GM18511 (cell line): ENCODE data around the gene PTPN22.

ENCODE experiments used
- ATAC-seq: cut with Tn5 transposase; IDR thresholded peaks from one replicate; pipeline ENCODE4 v1.9.1; 2021; ENCODE audit warnings: mild to moderate bottlenecking, moderate library complexity; ENCODE audit not compliant: unreplicated experiment

The PTPN22 gene

DNA sequence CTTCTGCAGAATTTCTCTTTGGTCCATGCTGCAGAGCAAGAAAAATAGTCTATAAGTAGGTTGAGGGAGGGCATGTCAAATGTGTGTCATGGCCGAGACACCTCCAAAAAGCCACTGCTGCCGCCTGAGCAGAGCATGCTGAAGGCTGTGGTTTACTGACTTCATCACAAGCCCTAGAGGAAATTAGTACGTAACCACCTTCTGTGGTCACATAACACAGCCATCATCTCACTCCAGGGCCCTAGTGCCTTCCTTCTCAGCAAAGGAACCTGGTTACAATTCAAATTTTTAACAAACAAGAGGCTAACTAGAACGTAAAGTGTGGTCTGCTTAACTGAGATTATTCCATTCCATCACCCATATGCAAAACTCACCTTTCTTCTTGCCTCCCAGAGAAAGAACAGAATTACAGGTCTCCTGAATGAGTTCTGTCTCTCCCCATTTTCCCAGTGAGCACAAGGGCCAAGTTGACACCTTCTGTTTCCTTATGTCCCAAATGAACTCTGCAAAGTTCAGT, at the start of gene PTPN22:
Gene PTPN22, minus strand, starts transcription at position 116 of the 517 bp plus-strand sequence.
- ATAC-seq, result peak; percentile 91

DNA sequence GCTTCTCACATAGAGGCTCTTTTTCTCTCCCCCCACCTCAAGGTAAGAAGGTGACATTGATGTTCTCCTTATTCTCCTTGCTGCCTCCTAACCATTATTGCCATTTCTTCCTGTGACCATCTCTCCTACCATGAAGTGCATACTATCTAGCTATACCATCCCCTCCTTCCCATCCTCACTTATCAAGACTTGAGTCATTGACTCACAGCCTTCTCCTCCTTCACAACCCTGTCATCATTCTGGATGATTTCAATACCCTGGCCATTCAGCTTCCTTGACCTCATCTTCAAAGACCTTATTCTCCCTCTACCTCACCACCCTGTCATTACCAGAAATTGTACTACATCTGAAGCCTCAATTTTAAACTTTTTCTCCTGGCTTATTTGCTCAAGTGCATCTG, 46.7 kb upstream of the PTPN22 start:
- no peak for ATAC-seq

DNA sequence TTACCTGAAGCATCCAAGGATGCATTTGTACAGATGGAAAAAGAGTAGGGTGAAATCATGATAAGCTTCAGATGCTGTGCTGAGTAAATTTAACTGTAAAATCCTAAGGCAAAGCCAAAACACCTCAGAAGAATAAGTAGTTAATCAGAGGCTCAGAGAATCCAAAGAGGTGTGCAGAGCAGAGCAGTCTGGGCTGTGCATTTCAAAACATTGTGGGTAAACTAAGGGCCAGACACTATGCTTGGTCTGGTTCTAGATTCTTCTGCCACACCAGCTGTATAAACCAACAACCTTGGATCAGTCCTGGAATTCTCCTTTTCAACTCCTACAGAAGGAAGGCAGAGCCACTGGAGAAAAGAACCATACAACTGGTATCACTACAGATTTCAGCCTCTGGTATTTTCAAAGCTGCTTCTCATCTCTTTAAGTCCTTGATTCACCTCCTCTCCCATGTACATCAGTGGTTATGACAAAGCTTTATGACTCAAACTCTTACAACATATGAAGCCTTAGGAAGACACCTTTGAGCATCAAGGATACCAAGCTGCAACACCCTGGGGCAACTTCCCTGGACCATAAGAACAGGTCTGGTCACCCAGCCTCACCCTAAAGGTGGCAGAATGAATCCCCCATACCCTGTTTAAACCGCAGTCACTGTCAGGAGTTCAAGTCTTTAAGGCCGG, 46.0 kb upstream of the PTPN22 start:
- no peak for ATAC-seq

DNA sequence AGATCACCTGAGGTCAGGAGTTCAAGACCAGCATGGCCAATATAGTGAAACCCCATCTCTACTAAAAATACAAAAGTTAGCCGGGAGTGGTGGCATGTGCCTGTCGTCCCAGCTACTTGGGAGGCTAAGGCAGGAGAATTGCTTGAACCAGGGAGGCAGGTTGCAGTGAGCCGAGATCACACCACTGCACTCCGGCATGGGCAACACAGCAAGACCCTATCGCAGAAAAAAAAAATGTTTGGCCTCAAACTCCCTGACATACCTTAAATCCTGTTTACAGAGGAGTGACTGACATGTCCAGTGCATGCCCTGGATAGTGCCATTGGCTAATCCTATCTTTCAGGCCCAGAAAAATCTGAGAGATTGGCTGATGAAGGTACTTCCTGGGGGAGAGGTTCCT, 45.5 kb upstream of the PTPN22 start:
- ATAC-seq, result no peak

DNA sequence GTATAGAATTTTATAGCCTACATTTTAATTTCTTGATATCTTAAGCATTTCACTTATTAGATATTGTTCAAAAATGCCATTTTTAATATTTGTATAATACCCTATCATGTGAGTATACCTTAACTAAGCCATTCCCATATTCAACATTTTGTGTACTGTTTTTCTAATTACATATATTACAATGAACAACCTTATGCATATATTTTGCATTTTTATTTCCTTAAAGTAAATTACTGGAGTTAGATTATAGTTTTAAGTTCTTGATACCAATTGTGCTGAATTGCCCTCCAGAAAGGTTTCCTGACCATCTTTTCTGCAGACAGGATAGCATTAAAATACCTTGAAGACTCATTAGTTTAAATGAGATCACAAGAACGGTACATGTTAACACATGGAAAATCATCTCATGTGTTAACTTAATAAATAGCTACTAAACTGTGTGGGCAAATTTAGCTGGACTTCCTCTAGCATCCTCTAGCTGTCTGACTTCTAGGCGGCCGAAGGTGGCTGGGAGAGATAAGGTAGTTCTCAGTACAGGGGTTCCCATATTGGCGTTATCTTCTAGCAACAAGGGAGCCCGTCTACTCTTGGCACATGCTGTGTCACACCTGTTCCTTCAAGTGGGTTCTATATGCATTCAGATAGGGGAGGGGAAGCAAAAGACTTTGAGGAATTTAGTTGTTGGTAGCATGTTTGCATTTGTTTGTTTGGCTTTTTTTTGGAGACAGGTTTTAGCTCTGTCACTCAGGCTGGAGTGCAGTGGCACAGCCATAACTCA, 42.6 kb upstream of the PTPN22 start:
- ATAC-seq, result no peak

DNA sequence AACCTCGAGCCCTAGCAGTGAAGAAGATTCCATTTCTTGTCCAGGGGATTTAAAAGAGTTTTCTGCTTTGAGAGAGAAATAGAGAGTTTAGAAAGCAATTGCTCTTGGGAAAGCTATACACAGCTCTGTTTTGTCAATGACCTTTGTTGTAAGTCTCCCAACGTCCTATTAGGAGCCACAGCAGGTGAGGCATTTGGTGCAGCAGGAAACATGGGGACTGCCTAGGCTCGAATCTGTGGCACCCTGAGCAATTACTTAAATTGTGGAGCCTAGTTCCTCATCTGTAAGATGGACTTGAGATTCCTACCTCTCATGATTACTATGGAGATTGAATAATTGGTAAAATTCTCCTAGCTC, 41.8 kb upstream of the PTPN22 start:
- ATAC-seq, result no peak

DNA sequence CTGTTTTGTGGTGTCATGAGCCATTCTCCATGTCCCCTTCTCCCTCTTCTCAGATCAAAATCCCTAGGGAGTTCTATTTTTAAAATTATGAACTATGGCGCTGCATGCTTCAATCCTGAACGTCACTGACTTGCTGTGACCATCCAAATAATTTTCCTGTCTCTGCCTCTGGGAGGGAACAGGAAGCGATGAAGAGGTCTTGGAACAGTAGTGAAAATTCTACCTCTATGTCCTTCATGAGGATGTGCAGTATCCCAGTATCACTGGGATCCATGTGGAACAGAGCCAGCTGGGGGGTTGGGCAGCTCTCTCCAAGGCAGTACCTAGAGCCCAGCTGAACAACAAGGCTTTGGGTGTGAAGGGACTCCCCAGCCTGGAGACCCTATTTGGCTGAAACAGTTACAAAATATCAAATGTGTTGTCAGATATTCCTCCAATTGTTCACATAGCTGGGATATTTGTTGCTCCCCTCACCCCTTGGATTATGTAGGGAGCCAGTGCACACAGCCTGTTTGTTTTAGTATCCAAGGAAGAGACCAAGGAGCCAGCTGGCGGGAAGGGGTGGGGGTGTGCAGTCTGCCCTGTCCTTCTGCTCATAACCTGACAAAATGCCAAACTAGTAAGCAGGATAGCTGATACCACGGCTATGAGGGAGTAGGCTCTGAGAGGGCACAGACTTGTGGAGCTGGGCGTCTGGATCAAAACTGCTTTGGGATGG, 41.2 kb upstream of the PTPN22 start:
- ATAC-seq, result no peak

DNA sequence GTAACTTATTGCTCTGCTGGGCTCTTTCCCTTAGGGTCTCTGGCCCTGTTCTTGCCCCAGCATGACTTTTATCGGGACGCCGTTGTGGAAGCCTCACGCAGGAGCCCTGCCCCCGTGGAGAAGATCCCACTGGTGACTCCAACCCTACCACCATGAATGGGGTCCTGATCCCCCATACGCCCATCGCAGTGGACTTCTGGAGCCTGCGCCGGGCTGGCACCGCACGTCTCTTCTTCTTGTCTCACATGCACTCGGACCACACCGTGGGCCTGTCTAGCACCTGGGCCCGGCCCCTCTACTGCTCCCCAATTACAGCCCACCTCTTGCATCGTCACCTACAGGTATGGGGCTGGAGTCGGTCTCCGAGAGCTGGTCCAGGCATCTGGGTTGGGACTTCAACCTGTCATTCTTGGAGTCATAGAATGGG, 33.9 kb upstream of the PTPN22 start:
- ATAC-seq, result peak; percentile 6

DNA sequence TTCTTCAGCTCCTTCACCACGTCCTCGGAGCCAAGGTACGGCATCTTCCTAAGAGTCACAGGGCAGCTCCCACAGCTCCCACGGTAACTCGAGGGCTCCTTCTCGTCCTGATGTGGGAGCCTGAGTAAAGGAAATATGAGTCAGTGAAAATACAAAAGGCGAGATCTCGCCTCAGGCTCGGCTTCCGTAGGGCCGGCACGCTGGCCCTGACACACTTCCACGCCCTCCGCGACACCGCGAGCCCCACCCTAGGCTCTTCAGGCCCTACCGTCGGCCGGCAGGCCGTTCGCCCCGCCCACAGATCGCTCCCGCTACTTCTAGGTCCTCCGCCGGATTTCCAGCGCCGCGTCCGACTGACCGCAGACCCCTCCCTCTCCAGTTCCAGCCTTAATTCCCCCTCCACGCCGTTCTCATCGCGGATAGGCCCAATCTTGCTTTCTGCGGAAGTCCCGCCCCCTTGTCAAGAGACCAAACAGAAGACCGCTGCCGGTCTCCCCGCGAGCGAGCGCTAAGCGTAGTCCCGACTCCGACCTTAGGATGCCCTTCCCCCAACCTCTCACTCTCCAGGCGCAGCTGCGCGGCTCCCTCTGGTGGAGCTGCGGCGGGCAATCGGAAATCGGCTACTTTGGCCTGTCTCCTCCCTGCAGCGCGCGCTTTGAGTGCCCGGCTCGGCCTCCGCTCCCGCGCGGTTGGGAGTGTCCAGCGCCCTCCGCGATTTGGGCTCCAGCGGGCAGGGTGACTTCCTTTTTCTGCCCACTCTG, 33.3 kb upstream of the PTPN22 start, which contains the start of the genes AP4B1 and DCLRE1B:
Gene AP4B1, minus strand, starts transcription at position 126 of the 761 bp plus-strand sequence. Its CDS starts 82 bp downstream, at position 44.
Gene DCLRE1B, plus strand, starts transcription at position 653 of the 761 bp plus-strand sequence. CDS start 261 bp downstream, outside the sequence.
- peak; percentile 92 for ATAC-seq

DNA sequence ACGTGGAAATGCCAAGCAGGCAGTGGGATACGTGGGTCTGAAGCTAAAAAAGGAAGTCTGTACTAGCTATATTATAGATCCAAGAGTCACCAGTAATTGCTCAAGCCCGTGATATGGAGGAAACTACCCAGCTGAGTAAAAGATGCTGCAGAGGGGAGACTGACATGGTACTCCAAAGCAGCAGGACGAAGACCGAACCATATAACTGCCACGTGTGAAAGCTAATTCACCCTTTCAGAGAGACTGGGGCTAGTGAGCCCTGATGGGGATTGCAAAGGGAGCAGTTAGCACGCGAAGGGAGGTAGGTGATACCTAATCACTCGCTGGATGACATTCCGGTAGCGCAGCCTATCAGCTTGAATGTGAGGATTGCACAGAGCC, 32.8 kb upstream of the PTPN22 start:
- ATAC-seq, result peak; percentile 39

DNA sequence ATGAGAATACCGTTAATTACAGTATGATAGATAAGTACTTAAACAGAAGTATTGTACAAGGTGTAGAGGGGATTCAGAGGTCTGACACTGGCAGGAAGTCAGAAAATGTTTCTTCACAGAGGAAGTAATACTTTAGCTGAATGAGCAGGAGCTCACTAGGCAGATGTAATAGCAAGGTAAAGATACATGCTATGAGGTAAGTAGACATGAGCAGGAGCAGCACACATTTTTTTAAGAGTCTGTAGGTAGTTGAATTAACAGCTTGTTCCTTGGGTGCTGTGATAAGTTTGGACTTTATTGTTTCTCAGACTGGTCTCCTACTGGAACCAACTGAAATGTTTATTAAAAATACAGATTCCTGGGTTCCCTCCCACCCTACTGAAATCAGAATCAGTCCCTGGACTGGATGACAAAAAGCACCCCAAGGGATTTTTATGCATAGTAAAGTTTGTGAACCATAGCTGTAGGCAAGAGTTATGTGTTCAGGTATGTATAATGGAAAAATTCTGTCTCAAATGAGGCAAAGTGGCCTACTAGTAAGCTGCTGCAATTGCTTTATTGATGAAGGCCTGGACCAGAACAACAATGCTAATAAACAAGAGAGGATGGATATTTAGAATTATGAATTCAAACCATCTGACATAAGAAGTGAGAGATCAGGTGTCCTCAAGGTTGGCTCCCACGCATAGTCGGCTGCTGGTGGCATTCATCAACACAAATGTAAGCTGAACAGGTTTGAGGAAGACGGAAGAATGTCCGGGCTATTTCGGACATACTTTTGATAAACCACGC, 32.2 kb upstream of the PTPN22 start:
- ATAC-seq, result no peak

DNA sequence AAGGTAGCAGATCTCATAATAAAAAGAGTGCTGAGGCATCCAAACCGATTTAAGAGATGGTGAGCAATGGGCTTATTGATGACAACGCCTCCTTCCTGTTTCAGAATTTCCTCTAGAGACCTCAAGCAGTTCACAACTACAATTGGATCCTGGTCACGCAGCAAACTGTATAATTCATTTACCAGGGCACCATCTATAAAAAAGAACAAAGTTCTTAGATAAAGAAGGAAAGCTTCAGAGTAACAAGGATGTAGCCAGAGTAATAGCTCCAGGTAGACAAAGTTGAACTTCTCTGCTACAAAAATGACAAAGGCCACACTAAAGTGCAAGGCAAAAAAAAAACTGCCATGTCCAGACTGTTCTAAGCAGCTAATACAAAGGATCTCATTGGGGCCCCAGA, 29.7 kb upstream of the PTPN22 start:
- no peak for ATAC-seq

DNA sequence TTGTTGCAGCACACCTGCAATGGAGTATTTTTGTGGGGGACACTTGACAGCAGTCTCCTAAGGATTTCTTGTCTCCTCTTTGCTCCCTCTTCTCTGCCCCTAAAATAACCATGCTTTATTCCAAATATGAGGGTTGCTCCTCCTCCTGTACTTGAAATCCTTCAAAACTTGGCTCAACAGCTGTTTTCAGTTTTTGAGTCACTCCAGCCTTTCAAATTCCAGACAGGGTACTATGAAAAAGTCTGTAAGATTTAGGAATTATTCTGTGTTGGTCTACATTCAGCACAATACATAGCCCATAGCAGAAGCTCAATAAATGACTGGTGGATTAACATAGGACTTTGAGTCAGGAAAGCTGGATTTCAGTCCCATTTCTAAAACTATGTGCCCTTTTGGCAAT, 27.6 kb upstream of the PTPN22 start:
- no peak for ATAC-seq

DNA sequence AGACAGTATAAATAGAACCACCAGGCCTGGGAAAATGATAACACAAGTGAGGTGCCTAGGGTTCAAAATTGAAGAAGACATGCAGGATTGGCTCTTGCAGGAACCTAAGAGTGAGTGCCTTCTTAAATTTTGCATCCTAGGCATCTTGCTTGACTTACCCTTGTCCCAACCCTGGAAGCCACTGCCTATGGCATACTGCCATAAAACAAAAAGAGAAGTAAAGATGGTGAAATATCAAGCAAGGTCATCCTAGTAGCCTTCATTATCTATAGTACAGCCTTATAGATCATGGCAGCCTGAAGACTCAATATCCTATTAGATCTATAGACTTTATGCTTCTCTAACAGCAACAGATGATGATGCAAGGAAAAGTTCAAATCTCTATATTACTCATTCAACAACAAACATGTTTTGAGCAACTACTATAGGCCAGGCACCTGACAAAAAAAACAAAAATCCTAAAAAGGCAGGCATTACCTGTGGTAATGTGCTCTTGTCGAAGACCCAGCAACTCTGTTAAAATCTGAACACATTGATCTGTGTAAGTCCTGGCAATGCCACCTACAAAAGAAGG, 26.8 kb upstream of the PTPN22 start:
- no peak for ATAC-seq

DNA sequence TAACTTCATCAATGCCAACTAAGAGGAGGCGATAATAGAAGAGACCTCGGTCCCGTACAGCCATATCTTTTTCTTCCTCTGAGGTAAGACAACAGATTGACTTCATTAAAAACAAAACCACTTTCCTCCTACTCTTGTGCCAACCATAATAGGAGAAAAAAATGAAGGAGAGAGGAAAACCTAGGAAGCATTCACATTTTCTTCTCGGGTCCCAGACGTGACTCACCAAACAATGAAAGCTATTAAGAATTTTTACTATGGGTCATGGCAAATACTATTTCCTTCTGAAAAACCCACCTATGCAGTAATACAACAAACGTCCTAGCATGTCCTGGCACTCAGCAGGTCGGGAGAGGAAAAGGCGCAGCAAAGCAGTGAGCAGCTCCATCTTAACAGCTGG, 24.4 kb upstream of the PTPN22 start:
- ATAC-seq, result no peak

DNA sequence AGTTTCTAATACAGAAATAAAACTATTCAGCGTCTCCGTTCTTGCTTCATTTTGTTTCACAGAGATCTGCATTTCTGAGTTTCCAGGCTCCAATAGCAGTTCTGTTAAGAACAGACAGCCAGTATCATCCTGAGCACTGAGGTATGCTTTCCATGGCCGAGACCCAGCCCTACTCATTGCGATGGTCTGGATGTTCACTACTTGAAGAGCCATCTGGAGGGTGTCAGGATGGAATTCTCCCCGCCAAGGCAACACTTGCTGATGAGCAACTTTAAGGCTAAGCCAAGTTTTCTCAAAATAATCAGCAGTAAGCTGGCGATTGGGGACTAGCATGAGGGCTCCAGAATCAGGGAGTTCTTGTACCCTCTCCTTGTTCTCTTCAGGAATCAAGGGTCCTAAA, 23.6 kb upstream of the PTPN22 start:
- ATAC-seq, result no peak

DNA sequence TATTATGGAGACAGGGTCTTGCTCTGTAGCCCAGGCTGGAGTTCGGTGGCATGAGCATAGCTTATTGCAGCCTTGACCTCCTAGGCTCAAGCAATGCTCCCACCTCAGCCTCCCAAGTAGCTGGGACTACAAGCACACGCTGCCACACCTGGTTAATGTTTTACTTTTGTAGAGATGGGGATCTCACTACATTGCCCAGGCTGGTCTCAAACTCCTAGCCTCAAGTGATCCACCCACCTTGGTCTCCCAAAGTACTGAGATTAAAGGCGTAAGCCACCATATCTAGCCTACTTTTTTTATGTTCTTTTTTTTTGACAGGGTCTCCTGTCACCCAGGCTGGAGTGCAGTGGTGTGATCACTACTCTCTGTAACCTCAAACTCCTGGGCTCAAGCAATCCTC, 21.8 kb upstream of the PTPN22 start:
- ATAC-seq, result no peak

DNA sequence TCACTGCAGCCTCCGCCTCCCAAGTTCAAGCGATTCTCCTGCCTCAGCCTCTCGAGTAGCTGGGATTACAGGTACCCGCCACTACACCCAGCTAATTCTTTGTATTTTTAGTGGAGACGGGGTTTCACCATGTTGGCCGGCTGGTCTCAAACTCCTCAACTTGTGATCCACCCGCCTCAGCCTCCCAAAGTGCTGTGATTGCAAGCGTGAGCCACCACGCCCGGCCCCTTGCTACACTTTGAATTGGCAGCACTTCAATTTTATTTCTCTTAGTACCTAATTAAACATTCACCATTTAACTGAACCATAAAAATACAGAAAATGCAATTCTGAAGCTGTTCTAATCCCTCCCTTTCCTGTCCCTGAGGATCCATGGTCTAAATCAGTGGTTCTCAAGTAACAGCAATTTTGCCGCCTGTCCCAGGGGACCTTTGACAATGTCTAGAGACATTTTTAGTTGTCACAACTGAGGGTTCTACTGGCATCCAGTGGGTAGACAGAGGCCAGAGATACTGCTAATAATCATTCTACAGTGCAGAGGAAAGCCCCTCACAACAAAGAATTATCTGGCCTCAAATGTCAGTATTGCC, 20.2 kb upstream of the PTPN22 start:
- ATAC-seq, result no peak

DNA sequence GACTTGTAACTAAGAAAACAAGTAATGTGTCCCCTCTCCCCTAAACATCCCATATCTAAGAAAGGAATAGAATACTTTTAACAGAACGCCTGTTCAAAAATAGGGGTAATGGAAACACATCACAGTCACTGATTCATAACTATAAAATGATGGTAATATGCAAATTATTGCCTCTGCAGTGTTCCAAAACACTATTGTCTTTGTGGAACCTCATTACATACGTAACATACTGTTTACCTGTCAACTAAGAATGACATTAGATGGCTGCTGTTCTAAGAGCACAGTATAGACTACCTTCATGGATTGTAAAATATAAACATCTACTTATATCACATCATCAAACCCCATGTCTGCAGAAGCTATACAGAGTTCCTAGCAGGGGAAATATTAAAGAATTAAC, 19.3 kb upstream of the PTPN22 start:
- ATAC-seq, result no peak
